HEK293 (cell line): ENCODE measurements around the gene ACER3.

ENCODE experiments used
- IKZF3 ChIP-seq: fragments of 450-650 bp; IDR thresholded peaks from 2 replicates; pipeline ENCODE4 v1.5.0; 2018; ENCODE audit warnings: missing biosample characterization, mild to moderate bottlenecking, missing genetic modification characterization, moderate library complexity
- OVOL3 ChIP-seq: fragments of 450-650 bp; formaldehyde crosslinking; IDR thresholded peaks from 2 replicates; pipeline ENCODE4 v1.5.1; 2016; ENCODE audit warnings: missing biosample characterization, missing genetic modification characterization
- ZIC2 ChIP-seq: fragments of 450-650 bp; formaldehyde crosslinking; IDR thresholded peaks from 2 replicates; pipeline ENCODE4 v1.5.1; 2016; ENCODE audit warnings: missing biosample characterization, missing genetic modification characterization
- ZNF133 ChIP-seq: fragments of 450-650 bp; formaldehyde crosslinking; IDR thresholded peaks from 2 replicates; pipeline ENCODE4 v1.5.1; 2016; ENCODE audit warnings: missing biosample characterization, missing genetic modification characterization
- TF ChIP-seq, protein P1 (sequence below): fragments of 450-650 bp; formaldehyde crosslinking; conservative IDR thresholded peaks from 2 replicates; pipeline ENCODE4 v1.5.1; 2016; ENCODE audit warnings: low read depth, missing biosample characterization, missing genetic modification characterization
- TF ChIP-seq, protein P2 (sequence below): fragments of 450-650 bp; formaldehyde crosslinking; IDR thresholded peaks from 2 replicates; pipeline ENCODE4 v1.5.1; 2016; ENCODE audit warnings: missing biosample characterization, missing genetic modification characterization
- TF ChIP-seq, protein P3 (sequence below): fragments of 450-650 bp; formaldehyde crosslinking; IDR thresholded peaks from 2 replicates; pipeline ENCODE4 v1.5.1; 2016; ENCODE audit warnings: missing biosample characterization, missing genetic modification characterization, low read depth
- TF ChIP-seq, protein P4 (sequence below): fragments of 450-650 bp; formaldehyde crosslinking; IDR thresholded peaks from 2 replicates; pipeline ENCODE4 v1.5.1; 2016; ENCODE audit warnings: missing biosample characterization, missing genetic modification characterization
- TF ChIP-seq, protein P5 (sequence below): fragments of 450-650 bp; formaldehyde crosslinking; IDR thresholded peaks from 2 replicates; pipeline ENCODE4 v1.5.1; 2016; ENCODE audit warnings: missing biosample characterization, missing genetic modification characterization, borderline replicate concordance

DNA sequence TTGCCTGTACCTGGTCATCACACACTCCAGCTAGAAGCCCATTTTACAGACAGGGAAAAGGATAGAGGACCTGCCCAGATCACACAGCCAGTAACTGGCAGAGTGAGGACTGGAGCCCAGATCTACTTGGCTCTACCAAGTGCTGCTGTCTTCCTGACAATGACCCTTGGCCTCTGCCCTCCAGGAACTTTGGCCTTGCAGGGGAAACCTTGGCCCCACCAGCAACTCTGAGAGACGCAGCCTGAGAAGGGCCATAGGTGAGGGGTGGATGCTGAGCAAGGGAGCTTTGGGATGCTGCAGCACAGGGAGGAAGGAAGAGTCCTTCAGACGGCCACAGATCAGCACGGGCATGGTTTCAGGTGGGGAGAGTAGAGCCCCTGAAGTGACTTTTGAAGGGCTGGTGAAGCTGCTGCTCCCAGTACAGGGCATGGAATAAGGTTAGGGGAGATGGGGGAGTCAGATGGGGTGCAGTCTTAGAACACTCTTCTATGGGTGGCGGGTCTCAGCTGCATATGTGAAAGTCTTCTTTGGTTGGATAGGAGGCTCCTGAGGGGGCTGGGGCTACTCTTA, 204.0 kb downstream of the ACER3 start:
- TF ChIP-seq, protein P1, sequence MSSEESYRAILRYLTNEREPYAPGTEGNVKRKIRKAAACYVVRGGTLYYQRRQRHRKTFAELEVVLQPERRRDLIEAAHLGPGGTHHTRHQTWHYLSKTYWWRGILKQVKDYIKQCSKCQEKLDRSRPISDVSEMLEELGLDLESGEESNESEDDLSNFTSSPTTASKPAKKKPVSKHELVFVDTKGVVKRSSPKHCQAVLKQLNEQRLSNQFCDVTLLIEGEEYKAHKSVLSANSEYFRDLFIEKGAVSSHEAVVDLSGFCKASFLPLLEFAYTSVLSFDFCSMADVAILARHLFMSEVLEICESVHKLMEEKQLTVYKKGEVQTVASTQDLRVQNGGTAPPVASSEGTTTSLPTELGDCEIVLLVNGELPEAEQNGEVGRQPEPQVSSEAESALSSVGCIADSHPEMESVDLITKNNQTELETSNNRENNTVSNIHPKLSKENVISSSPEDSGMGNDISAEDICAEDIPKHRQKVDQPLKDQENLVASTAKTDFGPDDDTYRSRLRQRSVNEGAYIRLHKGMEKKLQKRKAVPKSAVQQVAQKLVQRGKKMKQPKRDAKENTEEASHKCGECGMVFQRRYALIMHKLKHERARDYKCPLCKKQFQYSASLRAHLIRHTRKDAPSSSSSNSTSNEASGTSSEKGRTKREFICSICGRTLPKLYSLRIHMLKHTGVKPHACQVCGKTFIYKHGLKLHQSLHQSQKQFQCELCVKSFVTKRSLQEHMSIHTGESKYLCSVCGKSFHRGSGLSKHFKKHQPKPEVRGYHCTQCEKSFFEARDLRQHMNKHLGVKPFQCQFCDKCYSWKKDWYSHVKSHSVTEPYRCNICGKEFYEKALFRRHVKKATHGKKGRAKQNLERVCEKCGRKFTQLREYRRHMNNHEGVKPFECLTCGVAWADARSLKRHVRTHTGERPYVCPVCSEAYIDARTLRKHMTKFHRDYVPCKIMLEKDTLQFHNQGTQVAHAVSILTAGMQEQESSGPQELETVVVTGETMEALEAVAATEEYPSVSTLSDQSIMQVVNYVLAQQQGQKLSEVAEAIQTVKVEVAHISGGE = no peak
- no peak for TF ChIP-seq ZNF133 (tag by site-specific recombination)
- TF ChIP-seq, protein P2, sequence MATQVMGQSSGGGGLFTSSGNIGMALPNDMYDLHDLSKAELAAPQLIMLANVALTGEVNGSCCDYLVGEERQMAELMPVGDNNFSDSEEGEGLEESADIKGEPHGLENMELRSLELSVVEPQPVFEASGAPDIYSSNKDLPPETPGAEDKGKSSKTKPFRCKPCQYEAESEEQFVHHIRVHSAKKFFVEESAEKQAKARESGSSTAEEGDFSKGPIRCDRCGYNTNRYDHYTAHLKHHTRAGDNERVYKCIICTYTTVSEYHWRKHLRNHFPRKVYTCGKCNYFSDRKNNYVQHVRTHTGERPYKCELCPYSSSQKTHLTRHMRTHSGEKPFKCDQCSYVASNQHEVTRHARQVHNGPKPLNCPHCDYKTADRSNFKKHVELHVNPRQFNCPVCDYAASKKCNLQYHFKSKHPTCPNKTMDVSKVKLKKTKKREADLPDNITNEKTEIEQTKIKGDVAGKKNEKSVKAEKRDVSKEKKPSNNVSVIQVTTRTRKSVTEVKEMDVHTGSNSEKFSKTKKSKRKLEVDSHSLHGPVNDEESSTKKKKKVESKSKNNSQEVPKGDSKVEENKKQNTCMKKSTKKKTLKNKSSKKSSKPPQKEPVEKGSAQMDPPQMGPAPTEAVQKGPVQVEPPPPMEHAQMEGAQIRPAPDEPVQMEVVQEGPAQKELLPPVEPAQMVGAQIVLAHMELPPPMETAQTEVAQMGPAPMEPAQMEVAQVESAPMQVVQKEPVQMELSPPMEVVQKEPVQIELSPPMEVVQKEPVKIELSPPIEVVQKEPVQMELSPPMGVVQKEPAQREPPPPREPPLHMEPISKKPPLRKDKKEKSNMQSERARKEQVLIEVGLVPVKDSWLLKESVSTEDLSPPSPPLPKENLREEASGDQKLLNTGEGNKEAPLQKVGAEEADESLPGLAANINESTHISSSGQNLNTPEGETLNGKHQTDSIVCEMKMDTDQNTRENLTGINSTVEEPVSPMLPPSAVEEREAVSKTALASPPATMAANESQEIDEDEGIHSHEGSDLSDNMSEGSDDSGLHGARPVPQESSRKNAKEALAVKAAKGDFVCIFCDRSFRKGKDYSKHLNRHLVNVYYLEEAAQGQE = no peak
- TF ChIP-seq OVOL3 = no peak
- TF ChIP-seq, protein P3, sequence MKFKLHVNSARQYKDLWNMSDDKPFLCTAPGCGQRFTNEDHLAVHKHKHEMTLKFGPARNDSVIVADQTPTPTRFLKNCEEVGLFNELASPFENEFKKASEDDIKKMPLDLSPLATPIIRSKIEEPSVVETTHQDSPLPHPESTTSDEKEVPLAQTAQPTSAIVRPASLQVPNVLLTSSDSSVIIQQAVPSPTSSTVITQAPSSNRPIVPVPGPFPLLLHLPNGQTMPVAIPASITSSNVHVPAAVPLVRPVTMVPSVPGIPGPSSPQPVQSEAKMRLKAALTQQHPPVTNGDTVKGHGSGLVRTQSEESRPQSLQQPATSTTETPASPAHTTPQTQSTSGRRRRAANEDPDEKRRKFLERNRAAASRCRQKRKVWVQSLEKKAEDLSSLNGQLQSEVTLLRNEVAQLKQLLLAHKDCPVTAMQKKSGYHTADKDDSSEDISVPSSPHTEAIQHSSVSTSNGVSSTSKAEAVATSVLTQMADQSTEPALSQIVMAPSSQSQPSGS (tag by site-specific recombination) = no peak
- TF ChIP-seq, protein P4, sequence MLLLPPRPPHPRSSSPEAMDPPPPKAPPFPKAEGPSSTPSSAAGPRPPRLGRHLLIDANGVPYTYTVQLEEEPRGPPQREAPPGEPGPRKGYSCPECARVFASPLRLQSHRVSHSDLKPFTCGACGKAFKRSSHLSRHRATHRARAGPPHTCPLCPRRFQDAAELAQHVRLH (tag by site-specific recombination) = no peak
- TF ChIP-seq ZIC2 (tag by site-specific recombination) = no peak
- no peak for TF ChIP-seq IKZF3 (tag by site-specific recombination)
- TF ChIP-seq, protein P5, sequence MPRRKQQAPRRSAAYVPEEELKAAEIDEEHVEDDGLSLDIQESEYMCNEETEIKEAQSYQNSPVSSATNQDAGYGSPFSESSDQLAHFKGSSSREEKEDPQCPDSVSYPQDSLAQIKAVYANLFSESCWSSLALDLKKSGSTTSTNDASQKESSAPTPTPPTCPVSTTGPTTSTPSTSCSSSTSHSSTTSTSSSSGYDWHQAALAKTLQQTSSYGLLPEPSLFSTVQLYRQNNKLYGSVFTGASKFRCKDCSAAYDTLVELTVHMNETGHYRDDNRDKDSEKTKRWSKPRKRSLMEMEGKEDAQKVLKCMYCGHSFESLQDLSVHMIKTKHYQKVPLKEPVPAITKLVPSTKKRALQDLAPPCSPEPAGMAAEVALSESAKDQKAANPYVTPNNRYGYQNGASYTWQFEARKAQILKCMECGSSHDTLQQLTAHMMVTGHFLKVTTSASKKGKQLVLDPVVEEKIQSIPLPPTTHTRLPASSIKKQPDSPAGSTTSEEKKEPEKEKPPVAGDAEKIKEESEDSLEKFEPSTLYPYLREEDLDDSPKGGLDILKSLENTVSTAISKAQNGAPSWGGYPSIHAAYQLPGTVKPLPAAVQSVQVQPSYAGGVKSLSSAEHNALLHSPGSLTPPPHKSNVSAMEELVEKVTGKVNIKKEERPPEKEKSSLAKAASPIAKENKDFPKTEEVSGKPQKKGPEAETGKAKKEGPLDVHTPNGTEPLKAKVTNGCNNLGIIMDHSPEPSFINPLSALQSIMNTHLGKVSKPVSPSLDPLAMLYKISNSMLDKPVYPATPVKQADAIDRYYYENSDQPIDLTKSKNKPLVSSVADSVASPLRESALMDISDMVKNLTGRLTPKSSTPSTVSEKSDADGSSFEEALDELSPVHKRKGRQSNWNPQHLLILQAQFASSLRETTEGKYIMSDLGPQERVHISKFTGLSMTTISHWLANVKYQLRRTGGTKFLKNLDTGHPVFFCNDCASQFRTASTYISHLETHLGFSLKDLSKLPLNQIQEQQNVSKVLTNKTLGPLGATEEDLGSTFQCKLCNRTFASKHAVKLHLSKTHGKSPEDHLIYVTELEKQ = no peak
